K562 treated with DMSO at 1 percent for 48 hours (cell line): ENCODE results near the gene DNTT. TPM values are rescaled to one million over a fixed set of nuclear protein-coding genes. Genes with fewer than 3 reads are reported as not detected.

Experiments used
- total RNA-seq: library from RNA; unstranded; fragments of 300-600 nt; gene quantifications from 2 replicates; pipeline ENCODE4 v1.2.3, GENCODE V29; 2022; ENCODE audit warnings: low replicate concordance; ENCODE audit errors: extremely low read depth

DNTT gene
- not detected in 2 replicates for total RNA-seq

DNA sequence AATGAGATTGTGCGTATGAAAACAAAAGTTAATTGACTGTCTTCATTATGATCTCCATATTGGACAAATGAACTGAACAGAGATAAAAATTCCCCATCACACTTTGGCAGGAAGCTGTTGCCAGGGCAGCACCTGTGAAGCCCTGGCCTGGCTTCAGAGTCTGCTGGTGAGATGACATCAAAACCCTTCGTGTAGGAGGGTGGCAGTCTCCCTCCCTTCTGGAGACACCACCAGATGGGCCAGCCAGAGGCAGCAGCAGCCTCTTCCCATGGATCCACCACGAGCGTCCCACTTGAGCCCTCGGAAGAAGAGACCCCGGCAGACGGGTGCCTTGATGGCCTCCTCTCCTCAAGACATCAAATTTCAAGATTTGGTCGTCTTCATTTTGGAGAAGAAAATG lies at the start of gene DNTT:
TSS of gene DNTT (plus strand) at position 205 of the 400 bp plus-strand sequence. CDS start at position 269, 64 bp downstream.

DNA sequence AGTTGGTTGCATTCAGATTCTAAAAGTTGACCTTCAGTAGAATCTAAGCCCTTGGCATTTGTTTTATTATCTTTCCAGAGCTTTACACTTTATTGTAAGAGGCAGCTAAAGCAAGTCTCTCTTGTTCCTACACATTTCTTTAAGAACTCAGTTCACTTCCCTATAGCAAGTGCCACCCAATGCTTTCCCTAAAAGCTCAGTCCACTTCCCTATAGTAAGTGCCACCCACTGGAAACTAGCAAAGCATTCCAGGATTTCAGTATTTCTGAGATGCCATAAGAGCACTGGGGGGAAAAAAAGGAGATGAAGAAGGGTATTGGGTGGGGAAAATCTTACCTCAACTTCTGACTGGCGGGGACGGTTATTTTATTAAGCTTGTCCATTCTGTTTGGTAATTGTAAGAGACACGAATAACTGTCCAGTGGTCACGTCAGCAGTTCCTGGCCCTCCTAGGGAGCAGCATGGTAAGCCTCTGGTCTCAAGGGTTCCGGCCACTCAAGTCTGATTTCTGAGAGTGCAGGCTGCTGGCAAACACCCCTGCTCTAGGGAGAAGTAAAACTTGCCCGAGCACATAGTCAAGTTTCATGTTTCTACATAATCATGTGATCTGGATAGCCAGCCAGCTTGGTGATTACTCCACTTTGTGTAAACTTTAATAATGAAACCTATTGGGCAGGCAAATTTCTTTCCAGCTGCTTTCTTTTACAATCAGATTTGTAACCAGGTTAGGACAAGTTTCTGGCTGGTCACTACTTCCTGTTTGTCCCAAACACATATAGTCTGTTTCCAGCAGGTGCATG lies 33.0 kb upstream of the DNTT start, which contains the start of gene BLNK:
TSS of gene BLNK (minus strand) at position 554 of the 800 bp plus-strand sequence. CDS start at position 383, 171 bp downstream.

DNA sequence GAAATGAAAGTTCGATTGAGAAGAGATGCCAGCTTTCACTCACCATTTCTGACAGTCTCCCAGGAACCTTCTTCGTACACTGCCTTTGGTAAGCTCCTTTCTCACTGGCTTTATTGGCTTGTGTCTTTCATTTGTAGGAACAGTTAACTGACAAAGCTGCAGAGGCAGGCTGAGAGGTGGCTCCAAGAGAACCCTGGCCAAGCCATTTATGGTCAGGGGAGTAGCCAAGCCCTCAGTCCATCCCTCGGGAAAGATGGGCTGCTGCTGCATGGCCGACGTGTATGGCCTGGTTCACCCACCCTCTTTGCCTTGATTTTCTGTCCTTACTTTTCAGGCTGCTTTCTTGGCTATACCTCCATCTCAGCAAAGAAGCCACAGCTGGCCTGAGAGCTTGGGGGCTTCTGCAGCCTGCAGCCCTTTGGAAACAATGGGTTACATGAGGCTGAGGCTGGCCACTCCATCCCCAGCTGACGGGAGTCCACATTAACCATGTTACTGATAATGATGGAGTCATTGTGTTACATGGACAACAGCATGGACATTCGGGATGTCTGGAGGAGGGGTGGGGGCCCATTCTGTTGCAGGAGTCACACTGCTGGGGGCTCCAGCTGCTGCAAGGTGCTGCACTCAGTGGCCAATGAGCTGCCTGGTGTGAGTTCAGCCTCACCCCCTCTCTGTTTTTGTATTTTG lies 54.8 kb downstream of the DNTT start, which contains the start of gene OPALIN:
TSS of gene OPALIN (minus strand) at position 152 of the 690 bp plus-strand sequence. CDS start at position 46, 106 bp downstream.

Other genes starting within 250 kb of the DNTT start
- not detected in 2 replicates for gene ZNF518A, start 174.1 kb upstream of the DNTT start, total RNA-seq
- gene BLNK, start 32.9 kb upstream of the DNTT start, total RNA-seq, result not detected in 2 replicates
- gene OPALIN, start 54.6 kb downstream of the DNTT start, total RNA-seq, result not detected in 2 replicates
- gene TLL2, start 209.5 kb downstream of the DNTT start, total RNA-seq, result not detected in 2 replicates